HG03457 (cell line): Measurements from ENCODE around the gene DBN1.
A peak's percentile ranks its signal among the peaks of the same experiment; 100 is the strongest.
"Not testable (repeated sequence)": the region's sequence is repeated elsewhere in the genome, so short reads cannot be mapped to it uniquely, and the experiment has no call there.

ENCODE experiments used
- ATAC-seq: cut with Tn5 transposase; IDR thresholded peaks from one replicate; pipeline ENCODE4 v1.9.1; 2021; ENCODE audit warnings: moderate number of reproducible peaks; ENCODE audit not compliant: unreplicated experiment

The DBN1 gene

GRCh38 chr5:177431317-177432142 is 41.9 kb downstream of the DBN1 start:
- peak; percentile 31 for ATAC-seq

- no peak for ATAC-seq
These were observed 42.5 kb downstream of the DBN1 start for GRCh38 chr5:177430972-177431316.

- no peak for ATAC-seq
These were observed 43.1 kb downstream of the DBN1 start for GRCh38 chr5:177430140-177430951.

- ATAC-seq = no peak
These were observed 44.0 kb downstream of the DBN1 start for GRCh38 chr5:177429248-177430040.

- ATAC-seq = no peak
These were observed 44.7 kb downstream of the DBN1 start for GRCh38 chr5:177428574-177429217.

GRCh38 chr5:177427919-177428573 is 45.4 kb downstream of the DBN1 start:
- no peak for ATAC-seq

GRCh38 chr5:177427211-177427822 is 46.1 kb downstream of the DBN1 start:
- no peak for ATAC-seq

- peak; percentile 2 for ATAC-seq
These were observed 46.7 kb downstream of the DBN1 start, which contains the start of gene GRK6 for GRCh38 chr5:177426566-177427210. TSS of gene GRK6 (plus strand) at chr5:177426676. CDS start at chr5:177426846, 170 bp downstream.

GRCh38 chr5:177425801-177426565 is 47.5 kb downstream of the DBN1 start:
- peak; percentile 68 for ATAC-seq

GRCh38 chr5:177425196-177425800 is 48.1 kb downstream of the DBN1 start:
- no peak for ATAC-seq

- ATAC-seq = no peak
These were observed 49.8 kb downstream of the DBN1 start for GRCh38 chr5:177423671-177424070.

- no peak for ATAC-seq
These were observed 52.2 kb downstream of the DBN1 start for GRCh38 chr5:177421062-177421798.

- not testable (repeated sequence) for ATAC-seq
These were observed 53.0 kb downstream of the DBN1 start for GRCh38 chr5:177420472-177420871.

GRCh38 chr5:177419046-177419445 is 54.4 kb downstream of the DBN1 start:
- ATAC-seq = no peak

- ATAC-seq = not testable (repeated sequence)
These were observed 56.4 kb downstream of the DBN1 start for GRCh38 chr5:177417081-177417480.

- ATAC-seq = no peak
These were observed 59.0 kb downstream of the DBN1 start for GRCh38 chr5:177414481-177414880.

- no peak for ATAC-seq
These were observed 60.7 kb downstream of the DBN1 start for GRCh38 chr5:177412603-177413233.
